ENCODE data around the gene ODF4.

GRCh38 chr17:8386841-8387240, 47.2 kb downstream of the ODF4 start:
- TF ChIP-seq, protein P1, sequence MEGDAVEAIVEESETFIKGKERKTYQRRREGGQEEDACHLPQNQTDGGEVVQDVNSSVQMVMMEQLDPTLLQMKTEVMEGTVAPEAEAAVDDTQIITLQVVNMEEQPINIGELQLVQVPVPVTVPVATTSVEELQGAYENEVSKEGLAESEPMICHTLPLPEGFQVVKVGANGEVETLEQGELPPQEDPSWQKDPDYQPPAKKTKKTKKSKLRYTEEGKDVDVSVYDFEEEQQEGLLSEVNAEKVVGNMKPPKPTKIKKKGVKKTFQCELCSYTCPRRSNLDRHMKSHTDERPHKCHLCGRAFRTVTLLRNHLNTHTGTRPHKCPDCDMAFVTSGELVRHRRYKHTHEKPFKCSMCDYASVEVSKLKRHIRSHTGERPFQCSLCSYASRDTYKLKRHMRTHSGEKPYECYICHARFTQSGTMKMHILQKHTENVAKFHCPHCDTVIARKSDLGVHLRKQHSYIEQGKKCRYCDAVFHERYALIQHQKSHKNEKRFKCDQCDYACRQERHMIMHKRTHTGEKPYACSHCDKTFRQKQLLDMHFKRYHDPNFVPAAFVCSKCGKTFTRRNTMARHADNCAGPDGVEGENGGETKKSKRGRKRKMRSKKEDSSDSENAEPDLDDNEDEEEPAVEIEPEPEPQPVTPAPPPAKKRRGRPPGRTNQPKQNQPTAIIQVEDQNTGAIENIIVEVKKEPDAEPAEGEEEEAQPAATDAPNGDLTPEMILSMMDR (IDR thresholded peaks at IDR 0.05; ENCODE audit: insufficient read depth, low read length, poor library complexity, severe bottlenecking) = no peak
- no peak for TF ChIP-seq EZH2phosphoT487 (conservative IDR thresholded peaks at IDR 0.05; ENCODE audit: low read length)
